ENCODE measurements around the gene ARL14EPL.
"Not testable (repeated sequence)": the region's sequence is repeated elsewhere in the genome, so short reads cannot be mapped to it uniquely, and the experiment has no call there.

The ARL14EPL gene

GRCh38 chr5:116098998-116099397 lies 66.7 kb downstream of the ARL14EPL start:
- DNase-seq = no peak
- in situ Hi-C loops (cut with HindIII; ENCODE audit: low pct_ligation_motif_present, low pct_unique_long_range_greater_than_20kb, low sequenced_read_pairs) = no loop called here

GRCh38 chr5:116104941-116105340 lies 72.7 kb downstream of the ARL14EPL start:
- DNase-seq; in situ Hi-C loops (cut with HindIII; ENCODE audit: low pct_ligation_motif_present, low pct_unique_long_range_greater_than_20kb, low sequenced_read_pairs): not testable (repeated sequence)

Data from ACHN (cell line).